HCT116 (cell line): ENCODE data around the gene SYP. TPM values are rescaled to one million over a fixed set of nuclear protein-coding genes. Genes with fewer than 3 reads are reported as not detected.

Experiments used
- ATAC-seq: fragments of 200-7000 bp; cut with Tn5 transposase; 2 replicates; pipeline ENCODE4 v1.9.1; 2020; ENCODE audit warnings: mild to moderate bottlenecking, moderate library complexity
- BruUV-seq: library from RNA; stranded (reverse); fragments of 400-500 nt; replicated peaks from 2 replicates; lab custom pipeline; 2021; lab: Mats Ljungman, UMichigan
- CTCF ChIA-PET: fragments of 300-600 bp; sonication (Branson Sonifier 250); formaldehyde crosslinking; loops from one replicate; lab custom pipeline; 2021; ENCODE audit warnings: antibody characterized with exemption; lab: Charles Lee
- POLR2A ChIA-PET: fragments of 300-600, 350-600 bp; sonication (Branson Sonifier 250); formaldehyde crosslinking; loops from one replicate; lab custom pipeline; 2021; ENCODE audit warnings: antibody characterized with exemption; lab: Charles Lee
- RAD21 ChIA-PET, 2 experiments: fragments of 300-600 bp; sonication (Branson Sonifier 250); formaldehyde crosslinking; loops; one replicate each; lab custom pipeline; 2023; ENCODE audit warnings: low total read pairs in 2 of 2; ENCODE audit not compliant: uncharacterized antibody in 2 of 2, unreplicated experiment in 2 of 2, low non-redundant PET in 1 of 2; lab: Charles Lee
- DNase-seq: peaks from one replicate; pipeline ENCODE4 v3.0.0-alpha.2; 2010; ENCODE audit warnings: low read depth, low spot score
- H2AFZ ChIP-seq: fragments of 200-600 bp; shearing (Covaris generic), sonication (generic); 2 replicates; pipeline ENCODE4 v1.6.1; 2017; ENCODE audit warnings: low read depth, mixed run types, mixed read lengths, antibody characterized with exemption, low read length; ENCODE audit not compliant: poor library complexity, severe bottlenecking
- H3K27ac ChIP-seq: 2 replicates; pipeline ENCODE4 v1.5.1; 2012; ENCODE audit warnings: low read depth, low read length
- H3K27me3 ChIP-seq: fragments of 200-600 bp; sonication (generic); 2 replicates; pipeline ENCODE4 v1.6.1; 2016; ENCODE audit warnings: mixed run types, low read length, mixed read lengths; ENCODE audit not compliant: insufficient read depth
- H3K36me3 ChIP-seq, 2 experiments: fragments of 200-500 bp in 1 of 2; fragments of 200-600 bp in 1 of 2; sonication (Bioruptor generic) in 1 of 2; sonication (generic) in 1 of 2; 2 replicates each; pipeline versions ENCODE4 v1.5.1 to v1.6.1; 2014 to 2016; ENCODE audit warnings: low read length in 2 of 2, inconsistent platforms in 1 of 2, mixed read lengths in 1 of 2, mixed run types in 1 of 2; ENCODE audit not compliant: insufficient read depth in 2 of 2, control insufficient read depth in 1 of 2
- H3K4me1 ChIP-seq, 2 experiments: fragments of 200-600 bp in 1 of 2; sonication (generic) in 1 of 2; 2 replicates each; pipeline versions ENCODE4 v1.5.1 to v1.6.1; 2012 to 2017; ENCODE audit warnings: low read length in 2 of 2, inconsistent platforms in 1 of 2, mild to moderate bottlenecking in 1 of 2, mixed read lengths in 1 of 2, mixed run types in 1 of 2, moderate library complexity in 1 of 2; ENCODE audit not compliant: insufficient read depth in 2 of 2, control insufficient read depth in 1 of 2
- H3K4me2 ChIP-seq: fragments of 200-600 bp; sonication (generic); 2 replicates; pipeline ENCODE4 v1.6.1; 2017; ENCODE audit warnings: mixed run types, low read length, mixed read lengths
- H3K4me3 ChIP-seq, 2 experiments: fragments of 200-600 bp in 1 of 2; sonication (generic) in 1 of 2; replicated peaks in 1 of 2; 2 replicates each; pipeline ENCODE4 v1.5.1; 2011 to 2016; ENCODE audit warnings: low read length in 2 of 2, control low read depth in 1 of 2, low read depth in 1 of 2, mild to moderate bottlenecking in 1 of 2, mixed read lengths in 1 of 2, mixed run types in 1 of 2
- H3K79me2 ChIP-seq: fragments of 200-600 bp; sonication (generic); 2 replicates; pipeline ENCODE4 v1.6.1; 2017; ENCODE audit warnings: mild to moderate bottlenecking, mixed run types, low read length, moderate library complexity, mixed read lengths; ENCODE audit not compliant: insufficient read depth
- H3K9ac ChIP-seq: fragments of 200-600 bp; sonication (generic); 2 replicates; pipeline ENCODE4 v1.6.1; 2016; ENCODE audit warnings: low read length, mixed read lengths
- H3K9me2 ChIP-seq: fragments of 200-600 bp; sonication (generic), shearing (Covaris generic); 2 replicates; pipeline ENCODE4 v1.6.1; 2017; ENCODE audit warnings: mixed run types, mild to moderate bottlenecking, moderate library complexity; ENCODE audit not compliant: insufficient read depth
- H3K9me3 ChIP-seq, 2 experiments: fragments of 200-500 bp in 1 of 2; fragments of 200-600 bp in 1 of 2; sonication (Bioruptor generic) in 1 of 2; sonication (generic) in 1 of 2; 2 replicates each; pipeline ENCODE4 v1.6.1; 2014 to 2017; ENCODE audit warnings: low read length in 2 of 2, mixed read lengths in 2 of 2, inconsistent platforms in 1 of 2, low read depth in 1 of 2, mild to moderate bottlenecking in 1 of 2, mixed run types in 1 of 2, moderate library complexity in 1 of 2; ENCODE audit not compliant: control insufficient read depth in 1 of 2, insufficient read depth in 1 of 2
- H4K20me1 ChIP-seq: fragments of 200-600 bp; sonication (generic), shearing (Covaris generic); 2 replicates; pipeline ENCODE4 v1.6.1; 2017; ENCODE audit warnings: mixed run types, mild to moderate bottlenecking, moderate library complexity; ENCODE audit not compliant: insufficient read depth
- CTCF ChIP-seq, 3 experiments: fragments of 200-600 bp in 1 of 3; sonication (generic) in 1 of 3; IDR thresholded peaks in 2 of 3; conservative IDR thresholded peaks in 1 of 3; 2 replicates each; pipeline ENCODE4 v1.5.1; 2012 to 2017; ENCODE audit warnings: low read depth in 2 of 3, low read length in 2 of 3, antibody characterized with exemption in 1 of 3, borderline replicate concordance in 1 of 3, control low read depth in 1 of 3, mild to moderate bottlenecking in 1 of 3, mixed read lengths in 1 of 3, mixed run types in 1 of 3, moderate library complexity in 1 of 3; ENCODE audit not compliant: insufficient read depth in 1 of 3
- RAD21 ChIP-seq: IDR thresholded peaks from 2 replicates; pipeline ENCODE4 v1.6.1; 2012; ENCODE audit warnings: low read depth, mild to moderate bottlenecking
- REST ChIP-seq: IDR thresholded peaks from 2 replicates; pipeline ENCODE4 v1.6.1; 2012; ENCODE audit warnings: low read depth
- ZFX ChIP-seq: fragments of 450-650 bp; IDR thresholded peaks from 2 replicates; pipeline ENCODE4 v1.6.1; 2017
- ZNF274 ChIP-seq: fragments of 200-500 bp; sonication (Bioruptor generic); IDR thresholded peaks from 2 replicates; pipeline ENCODE4 v1.6.1; 2014; ENCODE audit warnings: mild to moderate bottlenecking, low read depth, low read length, inconsistent platforms
- intact Hi-C: fragments of 100-400 bp; cut with micrococcal nuclease; formaldehyde crosslinking; loops from 2 replicates; pipeline ENCODE4 v1.10.0; 2022
- total RNA-seq: library from RNA; stranded (reverse); gene quantifications from one replicate; pipeline ENCODE4 v1.2.1, GENCODE V29; 2021; ENCODE audit not compliant: unreplicated experiment
- TF ChIP-seq, protein P1 (sequence below): IDR thresholded peaks from 2 replicates; pipeline ENCODE4 v1.6.1; 2011; ENCODE audit warnings: mild to moderate bottlenecking, low read length, moderate library complexity; ENCODE audit not compliant: insufficient replicate concordance; ENCODE audit errors: extremely low read depth

Gene SYP
- total RNA-seq, 1 experiment from 2014 or later: 1.2 TPM

- ChIA-PET CTCF (no interaction called here), RAD21 (no interaction called here), POLR2A (no interaction called here)
- no TSS peak for BruUV-seq
- Histone ChIP-seq H3K9ac (no peak overlapping the region), H3K4me1 (no peaks in the 10 kb centered on the region), H3K79me2 (no peaks in the 10 kb centered on the region), H2AFZ (no peak overlapping the region), H3K4me2 (no peak overlapping the region), H3K27me3 (no peaks in the 10 kb centered on the region), H3K9me3 (no peaks in the 10 kb centered on the region), H3K36me3 (no peaks in the 10 kb centered on the region), H3K4me3 (no peak overlapping the region), H3K27ac (no peak overlapping the region), H3K9me2 (no peaks in the 10 kb centered on the region), H4K20me1 (no peaks in the 10 kb centered on the region)
- TF ChIP-seq, protein P1, sequence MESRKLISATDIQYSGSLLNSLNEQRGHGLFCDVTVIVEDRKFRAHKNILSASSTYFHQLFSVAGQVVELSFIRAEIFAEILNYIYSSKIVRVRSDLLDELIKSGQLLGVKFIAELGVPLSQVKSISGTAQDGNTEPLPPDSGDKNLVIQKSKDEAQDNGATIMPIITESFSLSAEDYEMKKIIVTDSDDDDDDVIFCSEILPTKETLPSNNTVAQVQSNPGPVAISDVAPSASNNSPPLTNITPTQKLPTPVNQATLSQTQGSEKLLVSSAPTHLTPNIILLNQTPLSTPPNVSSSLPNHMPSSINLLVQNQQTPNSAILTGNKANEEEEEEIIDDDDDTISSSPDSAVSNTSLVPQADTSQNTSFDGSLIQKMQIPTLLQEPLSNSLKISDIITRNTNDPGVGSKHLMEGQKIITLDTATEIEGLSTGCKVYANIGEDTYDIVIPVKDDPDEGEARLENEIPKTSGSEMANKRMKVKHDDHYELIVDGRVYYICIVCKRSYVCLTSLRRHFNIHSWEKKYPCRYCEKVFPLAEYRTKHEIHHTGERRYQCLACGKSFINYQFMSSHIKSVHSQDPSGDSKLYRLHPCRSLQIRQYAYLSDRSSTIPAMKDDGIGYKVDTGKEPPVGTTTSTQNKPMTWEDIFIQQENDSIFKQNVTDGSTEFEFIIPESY: no peak
- TF ChIP-seq CTCF (IDR thresholded peaks at IDR 0.05 in 2 of 3, conservative IDR thresholded peaks at IDR 0.05 in 1 of 3; ENCODE audit: borderline replicate concordance in 1 of 3, insufficient read depth in 1 of 3, low read depth in 2 of 3, low read length in 2 of 3): no peak
- no peak for TF ChIP-seq RAD21
- no peak for TF ChIP-seq ZFX
- no peak for TF ChIP-seq REST
- no peak for TF ChIP-seq ZNF274
- no peak for DNase-seq
- ATAC-seq: no peak
- intact Hi-C loops: no loop called here
These were observed 6.5 kb upstream of the SYP start for GRCh38 chrX:49206543-49206942.
